Mesenchymal stem cell (in vitro differentiated cells and primary cell): Measurements from ENCODE around the gene MASP2.
"Not testable (repeated sequence)": the region's sequence is repeated elsewhere in the genome, so short reads cannot be mapped to it uniquely, and the experiment has no call there.

ENCODE experiments used
- DNase-seq: peaks from one replicate; pipeline ENCODE4 v3.0.0-alpha.2; 2013
- H2AFZ ChIP-seq: one replicate; pipeline ENCODE4 v1.6.1; 2013; ENCODE audit warnings: low read depth, mild to moderate bottlenecking, control low read depth, inconsistent platforms, low read length, moderate library complexity
- H2AK5ac ChIP-seq: 2 replicates; pipeline ENCODE4 v1.6.1; 2013; ENCODE audit warnings: low read length, moderate library complexity, mild to moderate bottlenecking, inconsistent platforms; ENCODE audit not compliant: severe bottlenecking
- H2BK120ac ChIP-seq: one replicate; pipeline ENCODE4 v1.6.1; 2013; ENCODE audit warnings: low read depth, mild to moderate bottlenecking, inconsistent platforms, low read length, moderate library complexity
- H2BK12ac ChIP-seq, 2 experiments: one replicate each; pipeline ENCODE4 v1.6.1; 2013; ENCODE audit warnings: inconsistent platforms in 2 of 2, low read length in 2 of 2, mild to moderate bottlenecking in 2 of 2, moderate library complexity in 2 of 2, control low read depth in 1 of 2
- H2BK15ac ChIP-seq: one replicate; pipeline ENCODE4 v1.6.1; 2013; ENCODE audit warnings: mild to moderate bottlenecking, low read depth, inconsistent platforms; ENCODE audit not compliant: poor library complexity, severe bottlenecking
- H2BK5ac ChIP-seq: 2 replicates; pipeline ENCODE4 v1.6.1; 2013; ENCODE audit warnings: low read depth, mild to moderate bottlenecking, low read length, control low read depth, inconsistent platforms; ENCODE audit not compliant: poor library complexity, severe bottlenecking
- H3K14ac ChIP-seq, 2 experiments: one replicate each; pipeline ENCODE4 v1.6.1; 2013; ENCODE audit warnings: inconsistent platforms in 2 of 2, low read length in 2 of 2, control low read depth in 1 of 2, mild to moderate bottlenecking in 1 of 2, moderate library complexity in 1 of 2
- H3K18ac ChIP-seq, 2 experiments: one replicate each; pipeline ENCODE4 v1.6.1; 2013; ENCODE audit warnings: inconsistent platforms in 2 of 2, low read length in 2 of 2, control low read depth in 1 of 2, low read depth in 1 of 2, mild to moderate bottlenecking in 1 of 2
- H3K23ac ChIP-seq, 2 experiments: one replicate each; pipeline ENCODE4 v1.6.1; 2013; ENCODE audit warnings: inconsistent platforms in 2 of 2, low read length in 2 of 2, mild to moderate bottlenecking in 2 of 2, moderate library complexity in 2 of 2, control low read depth in 1 of 2
- H3K27ac ChIP-seq: 2 replicates; pipeline ENCODE4 v1.5.1; 2013; ENCODE audit warnings: mild to moderate bottlenecking, moderate library complexity, low read length, control low read depth, inconsistent platforms; ENCODE audit not compliant: poor library complexity, severe bottlenecking
- H3K27me3 ChIP-seq, 2 experiments: 2 replicates each; pipeline versions ENCODE4 v1.6.1 to v1.7.0; 2013; ENCODE audit warnings: low read length in 2 of 2, mild to moderate bottlenecking in 2 of 2, moderate library complexity in 2 of 2, control low read depth in 1 of 2, inconsistent platforms in 1 of 2; ENCODE audit not compliant: control insufficient read depth in 1 of 2, insufficient read depth in 1 of 2
- H3K36me3 ChIP-seq, 2 experiments: 2 replicates each; pipeline versions ENCODE4 v1.6.1 to v1.7.0; 2013; ENCODE audit warnings: low read length in 2 of 2, control low read depth in 1 of 2, inconsistent platforms in 1 of 2, low read depth in 1 of 2, mild to moderate bottlenecking in 1 of 2; ENCODE audit not compliant: insufficient read depth in 2 of 2, control insufficient read depth in 1 of 2
- H3K4ac ChIP-seq, 2 experiments: one replicate each; pipeline ENCODE4 v1.6.1; 2013; ENCODE audit warnings: inconsistent platforms in 2 of 2, low read length in 2 of 2, mild to moderate bottlenecking in 2 of 2, moderate library complexity in 2 of 2, control low read depth in 1 of 2, low read depth in 1 of 2
- H3K4me1 ChIP-seq: 2 replicates; pipeline ENCODE4 v1.6.1; 2013; ENCODE audit warnings: low read depth, low read length, control low read depth; ENCODE audit not compliant: control insufficient read depth, insufficient read depth
- H3K4me2 ChIP-seq: 2 replicates; pipeline ENCODE4 v1.6.1; 2013; ENCODE audit warnings: low read length, mild to moderate bottlenecking, inconsistent platforms; ENCODE audit not compliant: poor library complexity, severe bottlenecking
- H3K4me3 ChIP-seq, 2 experiments: 2 replicates each; pipeline versions ENCODE4 v1.5.1 to v1.7.0; 2013; ENCODE audit warnings: low read length in 2 of 2, mild to moderate bottlenecking in 2 of 2, control low read depth in 1 of 2, low read depth in 1 of 2; ENCODE audit not compliant: insufficient read depth in 1 of 2
- H3K79me1 ChIP-seq: replicated peaks from 2 replicates; pipeline ENCODE4 v1.6.1; 2013; ENCODE audit warnings: mild to moderate bottlenecking, control low read depth, low read length, inconsistent platforms; ENCODE audit not compliant: poor library complexity, severe bottlenecking
- H3K9ac ChIP-seq: 2 replicates; pipeline ENCODE4 v1.7.0; 2013; ENCODE audit warnings: mild to moderate bottlenecking, low read length, moderate library complexity
- H3K9me3 ChIP-seq: 2 replicates; pipeline ENCODE4 v1.7.0; 2013; ENCODE audit warnings: mild to moderate bottlenecking, low read length; ENCODE audit not compliant: control insufficient read depth
- H4K8ac ChIP-seq: one replicate; pipeline ENCODE4 v1.6.1; 2013; ENCODE audit warnings: inconsistent platforms, mild to moderate bottlenecking, low read length, moderate library complexity
- H4K91ac ChIP-seq: one replicate; pipeline ENCODE4 v1.6.1; 2013; ENCODE audit warnings: mild to moderate bottlenecking, low read length, inconsistent platforms
- WGBS: methylation state at CpG from one replicate; pipeline ENCODE4 v1.1.7; 2013; ENCODE audit warnings: mixed read lengths; 5-methylcytosine and 5-hydroxymethylcytosine counted together

The MASP2 gene

DNA sequence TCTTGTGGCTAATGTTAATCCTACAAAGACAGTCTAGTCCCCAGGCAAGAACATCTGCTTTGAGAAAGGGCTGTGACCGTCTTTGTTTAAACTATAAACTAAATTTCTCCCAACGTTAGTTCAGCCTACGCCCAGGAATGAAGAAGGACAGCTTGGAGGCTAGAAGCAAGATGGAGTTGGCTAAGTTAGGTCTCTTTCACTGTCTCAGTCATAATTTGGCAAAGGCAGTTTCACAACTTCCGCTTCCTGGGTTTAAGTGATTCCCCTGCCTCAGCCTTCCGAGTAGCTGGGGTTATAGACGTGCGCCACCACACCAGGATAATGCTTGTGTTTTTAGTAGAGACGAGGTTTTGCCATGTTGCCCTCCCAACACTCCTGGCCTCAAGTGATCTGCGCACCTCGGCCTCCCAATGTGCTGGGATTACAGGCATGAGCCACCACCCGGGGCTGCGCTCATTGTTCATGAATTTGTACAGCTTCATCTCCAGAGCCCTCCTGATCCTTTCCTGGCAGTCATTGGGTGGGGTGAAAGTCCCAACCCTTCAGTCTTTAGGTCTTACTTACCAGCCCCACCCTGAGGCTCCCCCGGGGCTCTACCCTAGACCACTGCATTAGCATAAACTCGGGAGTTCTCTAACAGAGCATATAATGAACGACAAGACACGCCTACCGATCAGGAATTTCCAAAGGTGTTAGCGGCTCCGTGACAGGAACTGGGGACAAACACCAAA lies 4.9 kb upstream of the MASP2 start:
- Histone ChIP-seq H3K27ac (no peak overlapping the region), H3K36me3 (peaks cover 21 to 42% of the 10 kb centered on the region in 2 experiments), H3K23ac (no peak overlapping the region), H2BK5ac (no peak overlapping the region), H4K91ac (no peak overlapping the region), H3K4ac (no peak overlapping the region), H3K18ac (no peak overlapping the region), H2BK12ac (no peak overlapping the region), H3K79me1 (peaks cover 8% of the 10 kb centered on the region), H3K4me3 (no peak overlapping the region), H3K9ac (no peak overlapping the region), H2BK15ac (no peak overlapping the region), H2BK120ac (no peak overlapping the region), H3K4me1 (no peaks in the 10 kb centered on the region), H3K4me2 (no peak overlapping the region), H3K27me3 (peaks cover 0 to 6% of the 10 kb centered on the region in 2 experiments), H4K8ac (no peak overlapping the region), H3K9me3 (no peaks in the 10 kb centered on the region), H3K14ac (no peak overlapping the region), H2AFZ (no peak overlapping the region), H2AK5ac (no peak overlapping the region)
- DNase-seq, result no peak
- WGBS, result 78% methylated on average over 19 of the region's 19 CpGs

DNA sequence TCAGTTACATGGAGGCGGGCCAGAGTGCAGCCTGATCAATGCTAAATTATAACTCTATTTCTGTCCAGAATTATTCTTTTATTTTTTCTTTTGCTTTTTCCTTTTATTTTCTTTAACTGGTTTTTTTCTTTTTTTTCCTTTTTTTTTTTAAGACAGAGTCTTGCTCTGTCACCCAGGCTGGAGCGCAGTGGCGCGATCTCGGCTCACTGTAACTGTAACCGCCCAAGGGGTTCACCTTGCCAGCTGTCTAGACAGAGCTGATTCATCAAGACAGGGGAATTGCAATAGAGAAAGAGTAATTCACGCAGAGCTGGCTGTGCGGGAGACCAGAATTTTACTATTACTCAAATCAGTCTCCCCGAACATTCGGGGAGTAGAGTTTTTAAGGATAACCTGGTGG lies 4.1 kb upstream of the MASP2 start:
- H2AFZ ChIP-seq, H2BK12ac ChIP-seq, H2BK5ac ChIP-seq, H3K18ac ChIP-seq, H3K4ac ChIP-seq, H2AK5ac ChIP-seq, H2BK15ac ChIP-seq, H3K9me3 ChIP-seq, H3K9ac ChIP-seq, H3K4me1 ChIP-seq, H3K27ac ChIP-seq, H3K79me1 ChIP-seq, H2BK120ac ChIP-seq, H3K4me2 ChIP-seq, H3K27me3 ChIP-seq, H4K91ac ChIP-seq, H3K14ac ChIP-seq, H3K4me3 ChIP-seq, DNase-seq, H3K23ac ChIP-seq, H4K8ac ChIP-seq: not testable (repeated sequence)
- 95% methylated on average over 9 of the region's 10 CpGs for WGBS
- H3K36me3 ChIP-seq, result peaks cover 12 to 34% of the 10 kb centered on the region in 2 experiments

DNA sequence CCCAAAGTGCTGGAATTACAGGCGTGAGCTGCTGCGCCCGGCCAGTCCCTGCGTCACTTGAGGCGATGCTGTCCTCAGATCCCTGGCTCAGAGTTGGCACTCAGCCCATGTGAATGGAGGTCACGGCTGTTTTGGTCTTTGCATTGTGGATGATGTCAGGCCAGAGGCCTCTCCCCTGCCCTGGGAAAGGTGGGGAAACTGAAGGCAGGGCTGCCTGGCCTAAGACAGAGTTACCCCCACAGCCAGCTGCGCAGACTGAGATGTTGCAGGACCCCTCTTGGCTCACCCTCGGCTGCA lies 821 bp downstream of the MASP2 start:
- Histone ChIP-seq H3K9ac (no peak overlapping the region), H3K14ac (no peak overlapping the region), H3K36me3 (no peaks in the 10 kb centered on the region), H3K4me2 (no peak overlapping the region), H2BK120ac (no peak overlapping the region), H3K79me1 (no peaks in the 10 kb centered on the region), H3K23ac (no peak overlapping the region), H3K27me3 (peaks cover 0 to 21% of the 10 kb centered on the region in 2 experiments), H2BK15ac (no peak overlapping the region), H2AFZ (no peak overlapping the region), H2BK5ac (no peak overlapping the region), H2AK5ac (no peak overlapping the region), H2BK12ac (no peak overlapping the region), H3K9me3 (peaks cover 7% of the 10 kb centered on the region), H3K27ac (no peak overlapping the region), H3K4ac (no peak overlapping the region), H4K8ac (no peak overlapping the region), H3K4me1 (no peaks in the 10 kb centered on the region), H3K4me3 (no peak overlapping the region), H3K18ac (no peak overlapping the region), H4K91ac (no peak overlapping the region)
- WGBS, result 90% methylated on average over 8 of the region's 8 CpGs
- no peak for DNase-seq

DNA sequence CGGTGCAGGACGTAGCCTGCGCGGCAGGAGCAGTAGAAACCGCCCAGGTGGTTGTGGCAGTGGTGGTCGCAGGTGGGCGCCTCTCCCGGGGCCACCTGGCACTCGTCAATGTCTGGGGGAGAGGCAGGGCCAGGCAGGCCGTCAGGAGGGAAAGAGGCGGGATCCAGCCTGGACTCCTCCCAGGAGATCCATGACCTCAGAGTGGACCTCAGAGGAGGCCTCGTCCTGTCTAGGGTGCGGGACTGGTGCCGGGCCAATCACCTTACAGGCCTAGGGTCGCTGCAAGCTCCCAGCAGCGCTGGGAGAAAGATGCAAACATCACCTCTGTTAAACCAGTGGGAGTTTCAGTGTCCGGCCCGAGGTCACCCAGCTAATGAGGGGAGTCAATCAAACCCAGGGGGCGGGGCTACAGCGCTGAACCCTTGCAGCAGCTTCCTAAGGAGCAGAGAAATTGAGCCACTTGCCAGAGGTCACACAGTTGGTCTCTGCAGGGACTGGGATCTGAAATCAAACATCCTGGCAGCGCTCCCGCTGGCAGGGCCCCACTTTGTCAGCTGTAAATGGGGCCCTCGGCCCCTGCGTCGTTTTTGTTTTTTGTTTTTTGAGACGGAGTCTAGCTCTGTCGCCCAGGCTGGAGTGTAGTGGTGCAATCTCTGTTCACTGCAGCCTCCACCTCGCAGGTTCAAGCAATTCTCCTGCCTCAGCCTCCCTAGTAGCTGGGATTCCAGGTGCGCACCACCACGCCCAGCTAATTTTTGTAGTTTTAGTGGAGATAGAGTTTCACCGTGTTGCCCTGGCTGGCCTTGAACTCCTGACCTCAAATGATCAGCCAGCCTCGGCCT lies 1.4 kb downstream of the MASP2 start:
- Histone ChIP-seq H2BK15ac (no peak overlapping the region), H3K18ac (no peak overlapping the region), H4K91ac (no peak overlapping the region), H3K79me1 (no peaks in the 10 kb centered on the region), H4K8ac (no peak overlapping the region), H2BK5ac (no peak overlapping the region), H2AK5ac (no peak overlapping the region), H3K4ac (no peak overlapping the region), H3K14ac (no peak overlapping the region), H2BK120ac (no peak overlapping the region), H3K4me1 (no peaks in the 10 kb centered on the region), H3K23ac (no peak overlapping the region), H3K9ac (no peak overlapping the region), H3K27ac (no peak overlapping the region), H3K4me3 (no peak overlapping the region), H3K27me3 (peaks cover 0 to 21% of the 10 kb centered on the region in 2 experiments), H3K4me2 (no peak overlapping the region), H2AFZ (no peak overlapping the region), H3K9me3 (peaks cover 7% of the 10 kb centered on the region), H2BK12ac (no peak overlapping the region), H3K36me3 (no peaks in the 10 kb centered on the region)
- 73% methylated on average over 32 of the region's 32 CpGs for WGBS
- DNase-seq, result no peak
